HCT116 (cell line): ENCODE data around the gene ZBTB39.

Experiments used
- FOSL1 ChIP-seq: IDR thresholded peaks from 2 replicates; pipeline ENCODE4 v1.6.1; 2012; ENCODE audit warnings: low read depth
- JUND ChIP-seq: IDR thresholded peaks from 2 replicates; pipeline ENCODE4 v1.6.1; 2012
- POLR2A ChIP-seq: IDR thresholded peaks from 2 replicates; pipeline ENCODE4 v1.7.0; 2011; ENCODE audit warnings: borderline replicate concordance; ENCODE audit not compliant: insufficient read depth, insufficient read length; ENCODE audit errors: extremely low read depth
- POLR2AphosphoS5 ChIP-seq: IDR thresholded peaks from 2 replicates; pipeline ENCODE4 v1.6.1; 2011; ENCODE audit warnings: mild to moderate bottlenecking, low read depth, low read length, moderate library complexity
- SIN3A ChIP-seq: IDR thresholded peaks from 2 replicates; pipeline ENCODE4 v1.6.1; 2012; ENCODE audit warnings: low read depth
- TF ChIP-seq, protein P1 (sequence below), 3 experiments: fragments of 200-600 bp in 1 of 3; sonication (generic) in 1 of 3; IDR thresholded peaks in 2 of 3; conservative IDR thresholded peaks in 1 of 3; 2 replicates each; pipeline ENCODE4 v1.5.1; 2012 to 2017; ENCODE audit warnings: low read depth in 2 of 3, low read length in 2 of 3, antibody characterized with exemption in 1 of 3, borderline replicate concordance in 1 of 3, control low read depth in 1 of 3, mild to moderate bottlenecking in 1 of 3, mixed read lengths in 1 of 3, mixed run types in 1 of 3, moderate library complexity in 1 of 3; ENCODE audit not compliant: insufficient read depth in 1 of 3
- TF ChIP-seq, protein P2 (sequence below): IDR thresholded peaks from 2 replicates; pipeline ENCODE4 v1.6.1; 2012

DNA sequence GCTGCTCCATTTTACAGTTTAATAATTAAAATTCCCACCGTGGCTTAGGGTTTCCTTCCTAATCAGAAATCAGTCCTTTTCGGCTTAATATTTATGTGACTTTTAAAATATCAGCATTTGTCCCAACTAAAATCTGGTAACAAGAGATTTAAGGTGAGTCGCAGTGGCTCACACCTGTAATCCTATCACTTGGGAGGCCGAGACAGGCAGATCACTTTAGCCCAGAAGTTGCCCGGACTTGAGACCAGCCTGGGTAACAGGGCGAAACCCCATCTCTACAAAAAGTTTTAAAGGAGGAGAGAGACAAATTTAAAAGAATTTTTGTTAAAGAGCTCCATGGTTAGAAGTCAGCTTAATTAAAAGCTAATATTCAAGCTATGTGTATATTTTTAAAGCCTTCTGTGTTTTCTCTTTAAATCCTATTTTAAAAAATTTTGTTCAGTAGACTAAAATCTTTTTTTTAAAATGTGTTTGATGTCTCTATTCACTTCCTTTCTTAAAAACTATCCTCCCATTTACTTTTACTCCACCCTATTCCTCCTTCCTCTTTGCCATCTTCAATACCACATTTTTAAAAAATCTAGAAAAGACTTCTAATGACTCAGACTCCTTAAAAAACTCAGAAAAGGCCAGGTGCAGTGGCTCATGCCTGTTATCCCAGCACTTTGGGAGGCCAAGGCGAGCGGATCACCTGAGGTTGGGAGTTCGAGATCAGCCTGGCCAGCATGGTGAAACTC lies 13.8 kb upstream of the ZBTB39 start:
- TF ChIP-seq POLR2AphosphoS5 (no peak), FOSL1 (no peak), POLR2A (no peak), JUND (no peak), SIN3A (no peak)
- TF ChIP-seq, protein P1, sequence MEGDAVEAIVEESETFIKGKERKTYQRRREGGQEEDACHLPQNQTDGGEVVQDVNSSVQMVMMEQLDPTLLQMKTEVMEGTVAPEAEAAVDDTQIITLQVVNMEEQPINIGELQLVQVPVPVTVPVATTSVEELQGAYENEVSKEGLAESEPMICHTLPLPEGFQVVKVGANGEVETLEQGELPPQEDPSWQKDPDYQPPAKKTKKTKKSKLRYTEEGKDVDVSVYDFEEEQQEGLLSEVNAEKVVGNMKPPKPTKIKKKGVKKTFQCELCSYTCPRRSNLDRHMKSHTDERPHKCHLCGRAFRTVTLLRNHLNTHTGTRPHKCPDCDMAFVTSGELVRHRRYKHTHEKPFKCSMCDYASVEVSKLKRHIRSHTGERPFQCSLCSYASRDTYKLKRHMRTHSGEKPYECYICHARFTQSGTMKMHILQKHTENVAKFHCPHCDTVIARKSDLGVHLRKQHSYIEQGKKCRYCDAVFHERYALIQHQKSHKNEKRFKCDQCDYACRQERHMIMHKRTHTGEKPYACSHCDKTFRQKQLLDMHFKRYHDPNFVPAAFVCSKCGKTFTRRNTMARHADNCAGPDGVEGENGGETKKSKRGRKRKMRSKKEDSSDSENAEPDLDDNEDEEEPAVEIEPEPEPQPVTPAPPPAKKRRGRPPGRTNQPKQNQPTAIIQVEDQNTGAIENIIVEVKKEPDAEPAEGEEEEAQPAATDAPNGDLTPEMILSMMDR (IDR thresholded peaks at IDR 0.05 in 2 of 3, conservative IDR thresholded peaks at IDR 0.05 in 1 of 3; ENCODE audit: borderline replicate concordance in 1 of 3, insufficient read depth in 1 of 3, low read depth in 2 of 3, low read length in 2 of 3) = no peak
- TF ChIP-seq, protein P2, sequence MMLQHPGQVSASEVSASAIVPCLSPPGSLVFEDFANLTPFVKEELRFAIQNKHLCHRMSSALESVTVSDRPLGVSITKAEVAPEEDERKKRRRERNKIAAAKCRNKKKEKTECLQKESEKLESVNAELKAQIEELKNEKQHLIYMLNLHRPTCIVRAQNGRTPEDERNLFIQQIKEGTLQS = no peak
